Upper lobe of right lung (tissue), 1 donor: ENCODE results near the gene EXOG. TPM values are rescaled to one million over a fixed set of nuclear protein-coding genes. Genes with fewer than 3 reads are reported as not detected.

Experiments
- ATAC-seq: fragments of 200-7000 bp; cut with Tn5 transposase; one replicate; pipeline ENCODE4 v1.9.1; 2020; ENCODE audit warnings: mild to moderate bottlenecking, moderate library complexity
- DNase-seq: peaks from one replicate; pipeline ENCODE4 v3.0.0-alpha.2; 2020
- H3K27ac ChIP-seq: fragments of 200-600 bp; one replicate; pipeline ENCODE4 v1.8.0; 2022
- H3K27me3 ChIP-seq: fragments of 200-600 bp; one replicate; pipeline ENCODE4 v1.8.0; 2022; ENCODE audit warnings: mild to moderate bottlenecking
- H3K36me3 ChIP-seq: fragments of 200-600 bp; one replicate; pipeline ENCODE4 v1.8.0; 2022
- H3K4me1 ChIP-seq: fragments of 200-600 bp; one replicate; pipeline ENCODE4 v1.8.0; 2022
- H3K4me3 ChIP-seq: fragments of 200-600 bp; one replicate; pipeline ENCODE4 v1.8.0; 2022; ENCODE audit warnings: mild to moderate bottlenecking
- H3K9me3 ChIP-seq: fragments of 200-600 bp; one replicate; pipeline ENCODE4 v1.8.0; 2022
- CTCF ChIP-seq: fragments of 200-600 bp; IDR thresholded peaks from one replicate; pipeline ENCODE4 v1.8.0; 2022; ENCODE audit warnings: antibody characterized with exemption
- intact Hi-C: fragments of 100-400 bp; cut with DNase I; formaldehyde crosslinking; loops from one replicate; pipeline ENCODE4 v1.11.0; 2022
- total RNA-seq: library from RNA; stranded (reverse); fragmentation: NEBNext Ultra II Directional; extraction: Animal tissue kit (Norgen Biotek cat#: 25700); gene quantifications from one replicate; pipeline ENCODE4 v1.2.1, GENCODE V29; 2021
- donor health status: DM: no; HTN: yes; CAD: no; lungs with severe emphysema.

The EXOG gene
- total RNA-seq, 1 donor from 2014 or later = 10.7 TPM

- ATAC-seq (no peak), DNase-seq (peak; percentile 31)
- Histone ChIP-seq H3K36me3 (no peaks in the 10 kb centered on the region), H3K4me3 (no peak overlapping the region), H3K4me1 (no peaks in the 10 kb centered on the region), H3K27ac (no peak overlapping the region), H3K27me3 (no peaks in the 10 kb centered on the region), H3K9me3 (no peaks in the 10 kb centered on the region)
- intact Hi-C loops = no loop called here
- no peak for TF ChIP-seq CTCF
Measured at GRCh38 chr3:38556640-38557358, 60.7 kb downstream of the EXOG start.

- H3K36me3 ChIP-seq = no peaks in the 10 kb centered on the region
- intact Hi-C loops = no loop called here
- no peak overlapping the region for H3K4me3 ChIP-seq
- H3K27ac ChIP-seq = no peak overlapping the region
- H3K27me3 ChIP-seq = no peaks in the 10 kb centered on the region
- no peaks in the 10 kb centered on the region for H3K9me3 ChIP-seq
- DNase-seq (no peak), ATAC-seq (no peak)
- no peak for TF ChIP-seq CTCF
- no peaks in the 10 kb centered on the region for H3K4me1 ChIP-seq
Measured at GRCh38 chr3:38558864-38559263, 62.7 kb downstream of the EXOG start.

- Histone ChIP-seq H3K4me3 (no peak overlapping the region), H3K27ac (no peak overlapping the region), H3K4me1 (no peaks in the 10 kb centered on the region), H3K36me3 (no peaks in the 10 kb centered on the region), H3K9me3 (no peaks in the 10 kb centered on the region), H3K27me3 (no peaks in the 10 kb centered on the region)
- ATAC-seq (no peak), DNase-seq (peak; percentile 30)
- no peak for TF ChIP-seq CTCF
- intact Hi-C loops = no loop called here
Measured at GRCh38 chr3:38560284-38560683, 64.1 kb downstream of the EXOG start.

- H3K36me3 ChIP-seq = no peaks in the 10 kb centered on the region
- ATAC-seq (no peak), DNase-seq (peak; percentile 41)
- no peak overlapping the region for H3K27ac ChIP-seq
- TF ChIP-seq CTCF = no peak
- intact Hi-C loops = no loop called here
- H3K4me3 ChIP-seq = no peak overlapping the region
- no peaks in the 10 kb centered on the region for H3K9me3 ChIP-seq
- H3K27me3 ChIP-seq = no peaks in the 10 kb centered on the region
- no peaks in the 10 kb centered on the region for H3K4me1 ChIP-seq
Measured at GRCh38 chr3:38560996-38561717, 65.0 kb downstream of the EXOG start.

GRCh38 chr3:38561746-38562466, 65.8 kb downstream of the EXOG start:
- Histone ChIP-seq H3K36me3 (no peaks in the 10 kb centered on the region), H3K4me3 (no peak overlapping the region), H3K9me3 (no peaks in the 10 kb centered on the region), H3K27ac (no peak overlapping the region), H3K4me1 (no peaks in the 10 kb centered on the region), H3K27me3 (no peaks in the 10 kb centered on the region)
- ATAC-seq (no peak), DNase-seq (peak; percentile 21)
- TF ChIP-seq CTCF = no peak
- intact Hi-C loops = no loop called here
